Parathyroid adenoma (tissue), 2 donors: ENCODE measurements around the gene KMT2C.
"Not testable (repeated sequence)": the region's sequence is repeated elsewhere in the genome, so short reads cannot be mapped to it uniquely, and the experiment has no call there.

Experiments used
- H2AFZ ChIP-seq: fragments of 300-600 bp; sonication (generic); one replicate; pipeline ENCODE4 v1.7.0; 2017; ENCODE audit warnings: antibody characterized with exemption, mild to moderate bottlenecking
- H3K27ac ChIP-seq: fragments of 300-600 bp; sonication (generic); one replicate; pipeline ENCODE4 v1.7.0; 2017
- H3K27me3 ChIP-seq: fragments of 300-600 bp; sonication (generic); one replicate; pipeline ENCODE4 v1.7.0; 2017; ENCODE audit warnings: low read length; ENCODE audit not compliant: control insufficient read depth, insufficient read depth
- H3K36me3 ChIP-seq: fragments of 300-600 bp; sonication (generic); one replicate; pipeline ENCODE4 v1.7.0; 2017; ENCODE audit warnings: low read length; ENCODE audit not compliant: control insufficient read depth, insufficient read depth
- H3K4me1 ChIP-seq: fragments of 300-600 bp; sonication (generic); one replicate; pipeline ENCODE4 v1.7.0; 2017; ENCODE audit warnings: control low read depth
- H3K4me2 ChIP-seq: fragments of 300-600 bp; sonication (generic); one replicate; pipeline ENCODE4 v1.7.0; 2017; ENCODE audit warnings: low read length
- H3K4me3 ChIP-seq: fragments of 300-600 bp; sonication (generic); one replicate; pipeline ENCODE4 v1.7.0; 2017; ENCODE audit warnings: low read depth, low read length
- H3K79me2 ChIP-seq: fragments of 300-600 bp; sonication (generic); one replicate; pipeline ENCODE4 v1.7.0; 2017; ENCODE audit warnings: control low read depth
- H3K9ac ChIP-seq: fragments of 300-600 bp; sonication (generic); one replicate; pipeline ENCODE4 v1.7.0; 2017; ENCODE audit warnings: mild to moderate bottlenecking
- H3K9me3 ChIP-seq: fragments of 300-600 bp; sonication (generic); one replicate; pipeline ENCODE4 v1.7.0; 2017; ENCODE audit warnings: low read length; ENCODE audit not compliant: control insufficient read depth
- CTCF ChIP-seq: fragments of 300-600 bp; sonication (generic); IDR thresholded peaks from one replicate; pipeline ENCODE4 v1.7.0; 2017; ENCODE audit warnings: antibody characterized with exemption, mild to moderate bottlenecking
- donor health status: primary hyperparathyroidism.

Gene KMT2C

GRCh38 chr7:152477079-152477478 lies 41.3 kb upstream of the KMT2C start:
- no peak overlapping the region for H3K4me2 ChIP-seq
- H3K27ac ChIP-seq, result no peak overlapping the region
- TF ChIP-seq CTCF, result no peak
- no peaks in the 10 kb centered on the region for H3K79me2 ChIP-seq
- H3K36me3 ChIP-seq, result no peaks in the 10 kb centered on the region
- H3K27me3 ChIP-seq, result no peaks in the 10 kb centered on the region
- no peak overlapping the region for H2AFZ ChIP-seq
- no peak overlapping the region for H3K9ac ChIP-seq
- H3K9me3 ChIP-seq, result no peaks in the 10 kb centered on the region
- no peak overlapping the region for H3K4me3 ChIP-seq
- no peaks in the 10 kb centered on the region for H3K4me1 ChIP-seq

- no peaks in the 10 kb centered on the region for H3K9me3 ChIP-seq
- H3K4me2 ChIP-seq, result no peak overlapping the region
- H3K27ac ChIP-seq, result no peak overlapping the region
- no peak overlapping the region for H3K9ac ChIP-seq
- H2AFZ ChIP-seq, result no peak overlapping the region
- H3K27me3 ChIP-seq, result no peaks in the 10 kb centered on the region
- no peaks in the 10 kb centered on the region for H3K4me1 ChIP-seq
- no peaks in the 10 kb centered on the region for H3K79me2 ChIP-seq
- H3K36me3 ChIP-seq, result no peaks in the 10 kb centered on the region
- no peak for TF ChIP-seq CTCF
- no peak overlapping the region for H3K4me3 ChIP-seq
These were observed 40.7 kb upstream of the KMT2C start for GRCh38 chr7:152476551-152476950.

DNA sequence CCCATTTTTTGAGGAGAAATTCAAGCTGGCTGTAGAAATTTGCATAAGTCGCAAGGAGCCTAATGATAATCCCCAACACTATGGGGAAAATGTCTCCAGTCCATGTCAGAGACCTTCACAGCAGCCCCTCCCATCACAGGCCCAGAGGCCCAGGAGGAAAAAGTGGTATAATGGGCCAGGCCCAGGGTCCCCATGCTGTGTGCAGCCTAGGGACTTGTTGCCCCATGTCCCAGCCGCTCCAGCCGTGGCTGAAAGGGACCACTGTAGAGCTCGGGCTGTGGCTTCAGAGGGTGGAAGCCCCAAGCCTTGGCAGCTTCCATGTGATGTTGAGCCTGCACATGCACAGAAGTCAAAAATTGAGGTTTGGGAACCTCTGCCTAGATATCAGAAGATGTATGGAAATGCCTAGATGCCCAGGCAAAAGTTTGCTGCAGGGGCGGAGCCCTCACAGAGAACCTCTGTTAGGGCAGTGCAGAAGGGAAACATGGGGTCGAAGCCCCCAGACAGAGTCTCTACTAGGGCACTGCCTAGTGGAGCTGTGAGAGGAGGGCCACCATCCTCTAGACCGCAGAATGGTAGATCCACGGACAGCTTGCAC lies 35.3 kb upstream of the KMT2C start:
- H3K4me1 ChIP-seq, H3K27me3 ChIP-seq, H3K4me3 ChIP-seq, H3K79me2 ChIP-seq, H3K4me2 ChIP-seq, H3K27ac ChIP-seq, H3K9ac ChIP-seq, H3K9me3 ChIP-seq, H3K36me3 ChIP-seq, H2AFZ ChIP-seq: not testable (repeated sequence)

- not testable (repeated sequence) for H3K4me2 ChIP-seq
These were observed 34.6 kb upstream of the KMT2C start for GRCh38 chr7:152470251-152471022.

GRCh38 chr7:152469576-152469975 lies 33.8 kb upstream of the KMT2C start:
- not testable (repeated sequence) for H3K4me2 ChIP-seq, H3K36me3 ChIP-seq, H2AFZ ChIP-seq, H3K9me3 ChIP-seq, H3K27ac ChIP-seq, H3K9ac ChIP-seq, H3K27me3 ChIP-seq, H3K79me2 ChIP-seq, H3K4me1 ChIP-seq, H3K4me3 ChIP-seq

More at GRCh38 chr7:152470251-152471022, 34.6 kb upstream of the KMT2C start:
- H3K79me2 ChIP-seq, H3K36me3 ChIP-seq, H3K9me3 ChIP-seq, H3K4me3 ChIP-seq, H3K27ac ChIP-seq, H2AFZ ChIP-seq, H3K9ac ChIP-seq, H3K4me1 ChIP-seq, H3K27me3 ChIP-seq: not testable (repeated sequence)

DNA sequence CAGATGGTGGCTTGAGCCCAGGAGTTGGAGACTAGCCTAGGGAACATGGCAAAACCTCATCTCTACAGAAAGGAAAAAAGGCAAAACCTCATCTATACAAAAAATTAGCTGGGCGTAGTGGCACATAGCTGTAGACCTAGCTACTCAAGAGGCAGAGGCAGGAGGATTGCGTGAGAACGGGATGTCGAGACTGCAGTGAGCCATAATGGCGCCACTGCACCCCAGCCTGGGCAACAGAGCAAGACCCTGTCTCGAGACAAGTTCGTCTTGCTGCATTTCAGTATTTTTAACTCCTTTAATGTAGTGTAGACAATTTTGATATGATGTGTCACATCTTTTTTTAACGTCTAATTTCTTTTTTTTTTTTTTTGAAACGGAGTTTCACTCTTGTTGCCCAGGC lies 31.4 kb upstream of the KMT2C start:
- Histone ChIP-seq H3K9ac (no peak overlapping the region), H3K4me2 (no peak overlapping the region), H3K4me1 (peaks cover 7% of the 10 kb centered on the region), H3K4me3 (no peak overlapping the region), H3K27ac (no peak overlapping the region), H3K79me2 (no peaks in the 10 kb centered on the region), H2AFZ (no peak overlapping the region), H3K27me3 (no peaks in the 10 kb centered on the region), H3K9me3 (no peaks in the 10 kb centered on the region), H3K36me3 (no peaks in the 10 kb centered on the region)
- no peak for TF ChIP-seq CTCF
